CD4-positive, alpha-beta T cell treated with Interleukin-17A for 4 hours (primary cell): ENCODE measurements around the gene PAK2.
"Not testable (repeated sequence)": the region's sequence is repeated elsewhere in the genome, so short reads cannot be mapped to it uniquely, and the experiment has no call there.

Source experiments
- DNase-seq: peaks from one replicate; pipeline ENCODE4 v3.0.0-alpha.2; 2020; ENCODE audit warnings: mixed read lengths

Gene PAK2

DNA sequence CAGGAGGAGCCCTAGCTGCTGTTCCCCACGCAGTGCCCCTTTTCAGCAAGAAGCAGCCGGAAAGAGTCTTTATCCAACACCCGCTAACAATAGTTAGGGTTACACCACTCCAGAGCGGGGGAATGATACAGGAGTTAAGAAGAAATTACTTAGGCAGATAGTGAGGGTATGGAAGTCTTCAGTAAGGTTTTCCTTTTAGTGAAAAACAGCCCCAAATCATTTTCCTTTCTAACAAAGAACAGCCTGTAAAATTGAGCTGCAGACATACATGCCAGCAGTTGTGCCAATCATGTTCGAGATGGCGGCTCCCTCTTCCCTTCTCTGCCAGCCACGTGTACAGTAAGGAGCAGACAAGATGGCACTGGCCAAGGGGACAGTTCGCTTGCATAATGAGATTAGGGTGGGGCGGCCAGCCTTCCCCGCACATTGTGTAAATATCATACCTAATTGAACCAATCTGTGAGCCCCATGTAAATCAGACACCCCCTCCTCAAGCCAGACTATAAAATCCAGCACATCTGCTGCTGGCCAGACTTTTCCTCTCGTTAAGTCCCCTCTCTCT is 109.6 kb downstream of the PAK2 start:
- DNase-seq: no peak

DNA sequence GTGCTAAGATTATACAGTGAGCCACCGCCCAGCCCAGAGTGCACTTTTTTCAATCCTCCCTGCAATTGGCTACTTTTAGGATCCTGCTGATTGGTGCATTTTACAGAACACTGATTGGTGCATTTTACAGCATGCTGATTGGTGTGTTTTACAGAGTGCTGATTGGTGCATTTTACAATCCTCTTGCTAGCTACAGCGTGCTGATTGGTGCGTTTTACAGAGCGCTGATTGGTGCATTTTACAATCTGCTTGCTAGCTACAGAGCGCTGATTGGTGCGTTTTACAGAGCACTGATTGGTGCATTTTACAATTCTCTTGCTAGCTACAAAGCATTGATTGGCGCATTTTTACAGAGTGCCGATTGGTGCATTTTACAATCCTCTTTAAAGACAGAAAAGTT is 123.3 kb downstream of the PAK2 start:
- DNase-seq: not testable (repeated sequence)

GRCh38 chr3:196867155-196867506 is 127.5 kb downstream of the PAK2 start:
- no peak for DNase-seq

DNA sequence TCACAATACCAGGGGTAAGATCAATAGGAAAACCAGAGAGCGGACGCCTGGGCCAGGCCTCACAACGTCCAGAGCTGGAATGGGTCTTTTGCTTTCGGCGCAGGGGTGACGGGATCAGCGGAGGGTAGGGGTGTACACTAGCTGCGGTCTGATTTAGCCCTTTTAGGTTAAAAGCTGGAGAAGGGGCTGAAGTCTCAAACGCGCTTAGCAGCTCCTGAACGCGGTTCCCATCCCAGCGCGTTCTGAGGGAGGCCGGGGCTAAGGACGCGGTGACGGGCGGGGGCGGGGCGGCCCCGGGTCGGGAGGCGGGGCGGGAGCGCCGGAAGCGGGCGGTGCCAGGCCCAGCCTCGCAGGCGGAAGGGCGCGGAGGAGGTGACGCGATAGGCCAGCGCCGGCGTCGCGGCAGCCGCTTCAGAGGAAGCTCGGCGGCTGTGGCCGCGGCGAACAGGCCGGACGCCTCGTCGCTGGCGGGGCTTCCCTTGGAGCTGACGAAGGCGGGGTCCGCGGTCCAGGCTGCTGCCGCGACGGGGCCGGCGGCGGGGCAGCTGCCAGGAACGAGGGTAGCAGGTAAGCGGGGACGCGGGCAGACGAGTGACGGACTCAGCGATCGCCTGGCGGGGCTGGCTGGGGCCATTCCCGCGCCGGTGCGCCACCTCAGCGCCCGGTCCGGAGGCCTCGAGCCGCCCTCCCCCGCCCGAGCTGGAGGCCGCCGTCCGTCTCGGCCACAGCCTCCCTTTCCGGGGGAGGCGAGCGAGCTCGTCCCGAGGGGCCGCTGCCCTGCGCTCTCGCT is 128.0 kb downstream of the PAK2 start, which contains the start of gene SENP5:
SENP5 (plus strand) TSS at position 414 of the 790 bp plus-strand sequence. CDS start 17,262 bp downstream, outside the sequence.
- DNase-seq: peak; percentile 93

DNA sequence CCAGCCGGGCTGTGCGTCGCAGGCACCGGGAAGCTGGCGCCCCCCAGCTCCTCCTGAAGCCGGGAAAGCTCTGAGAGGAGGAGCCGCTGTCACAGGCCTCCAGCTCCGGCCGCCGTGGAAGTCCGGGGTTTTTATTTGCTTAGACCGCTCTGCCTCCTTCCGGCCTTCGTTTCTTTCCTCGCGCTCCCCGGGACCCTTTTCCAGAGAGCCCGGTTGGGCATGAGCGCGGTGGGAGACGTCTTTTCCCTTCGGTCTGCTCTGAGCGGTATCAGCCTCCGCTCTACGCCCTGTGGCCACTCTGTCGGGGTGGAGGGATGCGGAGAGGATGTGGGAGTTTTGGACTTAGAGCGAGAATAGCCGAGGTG is 128.6 kb downstream of the PAK2 start:
- DNase-seq: peak; percentile 8

- DNase-seq: no peak
These were observed 132.7 kb downstream of the PAK2 start for GRCh38 chr3:196872316-196872715.

DNA sequence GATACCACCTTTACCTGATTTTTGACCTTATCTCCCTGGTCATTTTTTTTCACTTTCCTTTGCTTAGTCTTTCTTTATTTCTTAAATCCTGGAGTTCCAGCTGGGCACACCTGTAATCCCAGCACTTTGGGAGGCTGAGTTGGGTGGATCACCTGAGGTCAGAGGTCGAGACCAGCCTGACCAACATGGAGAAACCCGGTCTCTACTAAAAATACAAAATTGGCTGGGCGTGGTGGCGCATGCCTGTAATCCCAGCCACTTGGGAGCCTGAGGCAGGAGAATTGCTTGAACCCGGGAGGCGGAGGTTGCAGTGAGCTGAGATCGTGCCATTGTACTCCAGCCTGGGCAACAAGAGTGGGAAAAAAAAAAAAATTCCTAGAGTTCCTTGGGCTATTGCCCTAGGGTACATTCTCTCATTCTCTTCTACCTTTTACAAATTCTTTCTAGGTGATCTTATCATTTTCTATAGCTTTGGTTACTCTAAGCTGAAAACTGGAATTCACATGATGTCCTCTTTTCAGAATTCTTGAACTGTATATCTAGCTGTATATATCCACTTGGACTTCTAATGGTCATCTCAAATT is 134.9 kb downstream of the PAK2 start:
- DNase-seq: not testable (repeated sequence)

DNA sequence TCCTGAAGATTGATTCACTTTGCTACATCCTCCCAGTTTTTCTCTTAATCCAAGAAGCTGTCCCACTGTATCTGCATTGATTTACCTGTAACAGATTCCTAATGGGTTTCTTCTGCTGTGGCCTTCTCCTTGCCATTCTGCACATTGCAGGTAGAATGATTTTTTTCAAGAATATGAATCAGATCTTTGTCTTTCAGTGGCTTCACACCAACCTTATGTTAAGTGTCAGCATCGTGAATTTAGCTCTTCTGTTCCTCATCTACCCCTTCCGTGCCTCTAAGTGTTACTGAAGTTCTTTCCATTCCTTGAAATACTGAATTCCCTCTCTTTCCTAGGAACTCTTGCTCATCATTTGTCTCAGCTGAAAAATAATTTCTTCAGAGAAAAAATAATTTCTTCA is 135.6 kb downstream of the PAK2 start:
- DNase-seq: no peak
